Neural cell (in vitro differentiated cells): ENCODE data around the gene PRR12. TPM values are rescaled to one million over a fixed set of nuclear protein-coding genes. Genes with fewer than 3 reads are reported as not detected.

Experiments
- H2AFZ ChIP-seq: fragments of 200-600, 300-800 bp; sonication (generic), shearing (Covaris generic); 2 replicates; pipeline ENCODE4 v1.6.0; 2014; ENCODE audit warnings: low read depth, mild to moderate bottlenecking, antibody characterized with exemption, low read length, moderate library complexity
- H3F3A ChIP-seq: fragments of 200-600 bp; shearing (Covaris generic); 2 replicates; pipeline ENCODE4 v1.6.1; 2016; ENCODE audit warnings: mild to moderate bottlenecking, moderate library complexity, mixed read lengths, antibody characterized with exemption, low read length; ENCODE audit not compliant: insufficient read depth, poor library complexity, severe bottlenecking
- H3K27ac ChIP-seq: fragments of 200-600, 300-800 bp; sonication (generic), shearing (Covaris generic); 2 replicates; pipeline ENCODE4 v1.5.1; 2014; ENCODE audit warnings: mild to moderate bottlenecking, low read length, moderate library complexity
- H3K27me3 ChIP-seq: fragments of 300-800, 200-600 bp; sonication (generic), shearing (Covaris generic); 2 replicates; pipeline ENCODE4 v1.6.0; 2014; ENCODE audit warnings: mild to moderate bottlenecking, low read depth, low read length, moderate library complexity; ENCODE audit not compliant: insufficient read depth
- H3K36me3 ChIP-seq: fragments of 300-800, 200-600 bp; sonication (generic), shearing (Covaris generic); 2 replicates; pipeline ENCODE4 v1.5.1; 2014; ENCODE audit warnings: mild to moderate bottlenecking, antibody characterized with exemption, low read length, moderate library complexity; ENCODE audit not compliant: insufficient read depth
- H3K4me2 ChIP-seq: fragments of 300-800, 200-600 bp; sonication (generic), shearing (Covaris generic); 2 replicates; pipeline ENCODE4 v1.6.0; 2014; ENCODE audit warnings: mild to moderate bottlenecking, low read length
- H3K4me3 ChIP-seq: fragments of 300-800, 200-600 bp; sonication (generic), shearing (Covaris generic); 2 replicates; pipeline ENCODE4 v1.5.1; 2014; ENCODE audit warnings: mild to moderate bottlenecking, low read length, moderate library complexity
- H3K79me2 ChIP-seq: fragments of 200-600 bp; shearing (Covaris generic); replicated peaks from 2 replicates; pipeline ENCODE4 v1.6.0; 2014; ENCODE audit warnings: mild to moderate bottlenecking, low read length, moderate library complexity; ENCODE audit not compliant: insufficient read depth
- H3K9ac ChIP-seq: fragments of 300-800, 200-600 bp; sonication (generic), shearing (Covaris generic); 2 replicates; pipeline ENCODE4 v1.6.1; 2016; ENCODE audit warnings: mild to moderate bottlenecking, low read length, mixed read lengths
- H3K9me2 ChIP-seq: fragments of 200-600 bp; shearing (Covaris generic); 2 replicates; pipeline ENCODE4 v1.6.1; 2016; ENCODE audit warnings: mild to moderate bottlenecking, low read length, mixed read lengths; ENCODE audit not compliant: insufficient read depth
- H3K9me3 ChIP-seq: fragments of 200-600, 300-800 bp; sonication (generic), shearing (Covaris generic); 2 replicates; pipeline ENCODE4 v1.6.1; 2016; ENCODE audit warnings: mild to moderate bottlenecking, mixed run types, low read length, moderate library complexity, mixed read lengths
- H4K20me1 ChIP-seq: fragments of 200-600 bp; shearing (Covaris generic); 2 replicates; pipeline ENCODE4 v1.6.1; 2016; ENCODE audit warnings: mild to moderate bottlenecking, mixed run types; ENCODE audit not compliant: insufficient read depth
- CTCF ChIP-seq: fragments of 450-650 bp; IDR thresholded peaks from 2 replicates; pipeline ENCODE4 v1.5.1; 2014; ENCODE audit warnings: antibody characterized with exemption, mild to moderate bottlenecking, moderate library complexity; ENCODE audit not compliant: poor library complexity, severe bottlenecking
- EP300 ChIP-seq: fragments of 450-650 bp; conservative IDR thresholded peaks from 2 replicates; pipeline ENCODE4 v1.6.1; 2014; ENCODE audit warnings: antibody characterized with exemption, mild to moderate bottlenecking, moderate library complexity; ENCODE audit not compliant: poor library complexity, severe bottlenecking
- EZH2 ChIP-seq: fragments of 200-600, 300-800 bp; shearing (Covaris generic), sonication (generic); IDR thresholded peaks from 2 replicates; pipeline ENCODE4 v1.6.1; 2014; ENCODE audit warnings: antibody characterized with exemption, low read length, borderline replicate concordance, mild to moderate bottlenecking; ENCODE audit not compliant: insufficient read depth, poor library complexity, severe bottlenecking
- MXI1 ChIP-seq: fragments of 450-650 bp; conservative IDR thresholded peaks from 2 replicates; pipeline ENCODE4 v1.6.1; 2014; ENCODE audit warnings: antibody characterized with exemption, mild to moderate bottlenecking; ENCODE audit not compliant: poor library complexity, severe bottlenecking
- RAD21 ChIP-seq: fragments of 450-650 bp; conservative IDR thresholded peaks from 2 replicates; pipeline ENCODE4 v1.6.1; 2014; ENCODE audit warnings: antibody characterized with exemption, mild to moderate bottlenecking, moderate library complexity
- SMC3 ChIP-seq: fragments of 450-650 bp; conservative IDR thresholded peaks from 2 replicates; pipeline ENCODE4 v1.6.1; 2014; ENCODE audit warnings: antibody characterized with exemption, mild to moderate bottlenecking, moderate library complexity; ENCODE audit not compliant: poor library complexity
- TAF1 ChIP-seq: IDR thresholded peaks from 2 replicates; pipeline ENCODE4 v1.6.1; 2012; ENCODE audit warnings: low read depth
- polyA plus RNA-seq: library from polyadenylated mRNA; depleted of rRNA; stranded (reverse); fragments of >200 nt; gene quantifications from 2 replicates; pipeline ENCODE4 v1.2.3, GENCODE V29; 2014
- TF ChIP-seq, protein P1 (sequence below): IDR thresholded peaks from 2 replicates; pipeline ENCODE4 v1.6.1; 2012; ENCODE audit warnings: borderline replicate concordance

The PRR12 gene
- polyA plus RNA-seq, 1 donor from 2014 or later, result 1.2 TPM

DNA sequence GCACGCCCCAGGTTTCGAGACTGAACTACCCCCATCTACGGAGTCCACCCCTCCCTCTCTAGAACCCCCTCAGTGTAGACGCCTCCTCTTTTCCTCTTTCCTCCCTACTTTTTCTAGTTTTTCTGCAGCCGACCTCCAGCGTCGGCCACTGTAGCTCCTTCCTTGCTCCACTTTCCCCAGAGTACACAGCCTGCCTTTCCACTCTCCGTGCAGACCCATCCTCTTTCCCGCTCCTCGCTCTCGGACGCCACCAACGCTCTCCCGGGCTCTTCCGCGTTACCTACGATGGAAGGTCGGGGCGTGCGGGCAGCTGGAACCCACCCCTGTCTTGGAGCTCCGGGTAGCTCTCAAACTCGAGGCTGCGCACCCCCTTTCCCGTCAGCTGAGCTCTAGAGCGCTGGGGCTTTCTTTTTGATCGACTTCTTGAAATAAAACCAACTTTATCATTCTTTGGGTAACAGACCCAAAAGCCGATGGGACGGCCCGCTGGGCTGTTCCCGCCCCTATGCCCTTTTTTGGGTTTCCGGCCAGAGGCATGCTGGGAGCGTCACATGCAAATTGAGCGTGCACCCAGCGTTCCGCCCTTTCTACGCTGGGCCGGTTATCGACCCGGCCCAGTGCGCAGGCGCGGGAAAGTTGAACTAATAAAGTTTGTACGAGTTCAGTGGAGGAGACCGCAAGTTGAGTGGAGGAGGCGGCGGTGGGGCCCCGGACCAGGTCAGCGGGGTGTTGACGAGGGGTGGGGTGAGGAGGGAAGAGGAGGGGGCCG lies 74.6 kb downstream of the PRR12 start, which contains the start of the genes BCL2L12 and IRF3:
TSS of gene BCL2L12 (plus strand) at position 583 of the 769 bp plus-strand sequence. CDS start 760 bp downstream, outside the sequence.
TSS of gene IRF3 (minus strand) at position 507 of the 769 bp plus-strand sequence. CDS start 1,019 bp downstream, outside the sequence.
- H3K27me3 ChIP-seq, result no peaks in the 10 kb centered on the region
- no peaks in the 10 kb centered on the region for H3K36me3 ChIP-seq
- TF ChIP-seq MXI1 (peak; percentile 62), EP300 (no peak), SMC3 (no peak), RAD21 (no peak), EZH2 (no peak), CTCF (no peak), TAF1 (peak; percentile 43)
- TF ChIP-seq, protein P1, sequence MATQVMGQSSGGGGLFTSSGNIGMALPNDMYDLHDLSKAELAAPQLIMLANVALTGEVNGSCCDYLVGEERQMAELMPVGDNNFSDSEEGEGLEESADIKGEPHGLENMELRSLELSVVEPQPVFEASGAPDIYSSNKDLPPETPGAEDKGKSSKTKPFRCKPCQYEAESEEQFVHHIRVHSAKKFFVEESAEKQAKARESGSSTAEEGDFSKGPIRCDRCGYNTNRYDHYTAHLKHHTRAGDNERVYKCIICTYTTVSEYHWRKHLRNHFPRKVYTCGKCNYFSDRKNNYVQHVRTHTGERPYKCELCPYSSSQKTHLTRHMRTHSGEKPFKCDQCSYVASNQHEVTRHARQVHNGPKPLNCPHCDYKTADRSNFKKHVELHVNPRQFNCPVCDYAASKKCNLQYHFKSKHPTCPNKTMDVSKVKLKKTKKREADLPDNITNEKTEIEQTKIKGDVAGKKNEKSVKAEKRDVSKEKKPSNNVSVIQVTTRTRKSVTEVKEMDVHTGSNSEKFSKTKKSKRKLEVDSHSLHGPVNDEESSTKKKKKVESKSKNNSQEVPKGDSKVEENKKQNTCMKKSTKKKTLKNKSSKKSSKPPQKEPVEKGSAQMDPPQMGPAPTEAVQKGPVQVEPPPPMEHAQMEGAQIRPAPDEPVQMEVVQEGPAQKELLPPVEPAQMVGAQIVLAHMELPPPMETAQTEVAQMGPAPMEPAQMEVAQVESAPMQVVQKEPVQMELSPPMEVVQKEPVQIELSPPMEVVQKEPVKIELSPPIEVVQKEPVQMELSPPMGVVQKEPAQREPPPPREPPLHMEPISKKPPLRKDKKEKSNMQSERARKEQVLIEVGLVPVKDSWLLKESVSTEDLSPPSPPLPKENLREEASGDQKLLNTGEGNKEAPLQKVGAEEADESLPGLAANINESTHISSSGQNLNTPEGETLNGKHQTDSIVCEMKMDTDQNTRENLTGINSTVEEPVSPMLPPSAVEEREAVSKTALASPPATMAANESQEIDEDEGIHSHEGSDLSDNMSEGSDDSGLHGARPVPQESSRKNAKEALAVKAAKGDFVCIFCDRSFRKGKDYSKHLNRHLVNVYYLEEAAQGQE, result no peak
- no peaks in the 10 kb centered on the region for H3K9me2 ChIP-seq
- H3K27ac ChIP-seq, result peak within 1 kb of the TSS; percentile 48
- H3K9ac ChIP-seq, result peak within 1 kb of the TSS; percentile 68
- H3K4me2 ChIP-seq, result peak within 1 kb of the TSS; percentile 85
- H3K9me3 ChIP-seq, result no peaks in the 10 kb centered on the region
- H2AFZ ChIP-seq, result peak within 1 kb of the TSS; percentile 56
- H4K20me1 ChIP-seq, result no peaks in the 10 kb centered on the region
- no peaks in the 10 kb centered on the region for H3K79me2 ChIP-seq
- H3F3A ChIP-seq, result no peaks in the 10 kb centered on the region
- H3K4me3 ChIP-seq, result peak within 1 kb of the TSS; percentile 77

DNA sequence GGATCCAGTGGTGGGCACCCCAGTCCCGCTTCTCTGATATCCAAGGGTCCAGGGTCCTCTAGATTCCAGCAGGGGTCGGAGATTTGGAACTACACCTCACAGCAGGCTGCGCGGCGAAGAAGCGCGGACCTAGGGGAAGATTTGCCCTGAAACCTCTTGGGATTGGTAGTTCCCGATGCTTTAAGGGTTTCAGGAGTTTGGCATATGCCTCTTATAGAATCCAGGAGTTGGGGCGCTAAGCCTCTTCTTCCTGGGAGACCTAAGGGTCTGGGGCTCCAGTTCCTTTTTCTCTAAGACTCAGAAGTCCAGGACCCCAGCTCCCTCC lies 75.1 kb downstream of the PRR12 start:
- Histone ChIP-seq H3F3A (no peaks in the 10 kb centered on the region), H3K9me3 (no peaks in the 10 kb centered on the region), H3K4me3 (peak overlapping the region; percentile 77), H3K27me3 (no peaks in the 10 kb centered on the region), H3K9me2 (no peaks in the 10 kb centered on the region), H3K9ac (no peak overlapping the region), H3K27ac (no peak overlapping the region), H2AFZ (no peak overlapping the region), H3K36me3 (no peaks in the 10 kb centered on the region), H4K20me1 (no peaks in the 10 kb centered on the region), H3K4me2 (no peak overlapping the region), H3K79me2 (no peaks in the 10 kb centered on the region)
- TF ChIP-seq CTCF, result no peak
